Stimulated activated CD4-positive, alpha-beta T cell treated with anti-CD3 and anti-CD28 coated beads, Interleukin-1b, Interleukin-23, amount 100 ng/mL, for 1 hour (primary cell): Measurements from ENCODE around the gene LMOD1.
"Not testable (repeated sequence)": the region's sequence is repeated elsewhere in the genome, so short reads cannot be mapped to it uniquely, and the experiment has no call there.

ENCODE experiments used
- DNase-seq, 2 donors: peaks; one replicate each; pipeline ENCODE4 v3.0.0-alpha.2; 2020; ENCODE audit warnings: low read depth in 2 of 2

LMOD1 gene

DNA sequence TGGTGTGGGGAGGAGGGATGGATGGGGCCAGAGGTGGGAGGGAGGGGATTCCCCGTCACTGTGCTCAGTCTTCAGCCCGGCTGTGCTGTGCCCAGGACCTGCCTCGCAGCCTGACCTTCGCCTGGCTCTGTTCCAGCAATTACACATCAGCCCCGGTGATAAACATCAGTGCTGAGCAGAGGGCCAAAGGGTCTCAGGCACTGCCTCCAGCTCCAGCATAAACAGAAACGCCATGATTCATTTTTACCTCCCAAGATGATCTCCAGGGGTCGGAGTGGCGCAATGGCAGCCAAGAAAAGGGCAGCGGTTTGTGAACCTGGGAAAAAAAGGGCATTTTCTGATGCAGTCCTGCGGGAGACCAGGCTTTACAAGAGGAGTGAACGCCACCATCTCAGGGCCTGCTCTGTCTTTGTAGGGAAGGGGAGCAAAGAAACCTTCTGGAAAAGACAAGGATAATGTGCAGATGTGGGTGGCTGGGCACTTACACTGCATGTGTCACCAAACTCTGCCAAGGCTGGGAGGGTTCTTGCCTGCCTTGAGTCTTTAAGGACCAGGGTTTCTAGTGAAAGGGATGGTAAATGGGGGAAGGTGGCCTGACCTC lies 29.6 kb downstream of the LMOD1 start:
- DNase-seq = no peak

DNA sequence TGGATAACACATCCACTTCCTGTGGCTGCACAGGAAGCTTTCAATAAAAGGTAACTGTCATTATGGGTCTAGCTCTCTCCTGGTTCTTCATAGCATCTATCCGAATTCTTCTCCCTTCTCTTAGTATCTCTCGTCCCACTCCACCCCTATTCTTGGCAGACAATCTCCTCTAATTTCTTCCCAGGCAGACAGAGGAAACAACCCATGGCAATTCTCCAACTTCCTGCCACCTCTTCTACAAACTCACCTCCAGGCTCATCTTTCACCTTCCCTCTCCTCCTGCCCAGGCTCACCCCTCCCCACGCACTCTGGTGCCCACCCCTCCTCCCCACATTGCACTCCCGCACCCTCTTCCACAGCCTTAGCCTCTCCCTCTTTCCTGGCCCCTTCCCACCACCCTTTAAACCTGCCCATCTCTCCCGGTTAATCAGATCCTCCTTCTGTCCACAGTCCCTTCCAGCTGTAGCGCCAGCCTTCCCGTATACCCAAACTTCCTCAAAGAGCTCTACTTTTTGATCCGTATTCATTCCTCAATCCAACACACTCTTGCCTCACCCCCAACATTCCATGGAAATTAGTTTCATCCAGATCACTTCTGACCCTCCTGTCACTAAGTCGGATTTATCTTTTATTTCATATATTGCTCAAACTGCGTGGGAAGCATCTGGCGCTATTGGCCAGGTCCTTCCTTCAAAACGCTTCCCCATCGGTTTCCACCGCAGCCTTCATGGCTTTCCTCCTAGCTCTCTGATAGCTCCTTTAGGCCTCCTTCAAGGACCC lies 31.7 kb downstream of the LMOD1 start:
- no peak for DNase-seq

DNA sequence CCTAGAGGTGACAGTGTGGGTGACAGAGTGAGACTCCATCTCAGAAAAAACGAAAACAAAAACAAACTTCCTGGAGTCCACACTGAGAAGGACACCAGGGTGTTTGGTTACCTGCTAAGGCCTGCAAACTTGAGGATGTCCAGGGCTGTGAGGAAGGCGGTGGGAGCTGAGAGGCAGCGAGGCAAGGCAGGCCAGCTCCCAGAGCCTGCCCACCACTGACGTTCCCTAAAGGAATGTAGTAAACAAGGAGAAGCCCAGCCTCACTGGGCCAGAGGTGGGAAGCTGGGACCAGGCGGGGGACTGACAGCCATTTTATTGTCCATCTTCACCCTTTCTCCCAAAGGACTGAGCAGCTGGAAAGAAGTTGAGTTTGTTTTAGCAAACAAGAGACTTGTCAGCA lies 33.5 kb downstream of the LMOD1 start:
- no peak for DNase-seq

DNA sequence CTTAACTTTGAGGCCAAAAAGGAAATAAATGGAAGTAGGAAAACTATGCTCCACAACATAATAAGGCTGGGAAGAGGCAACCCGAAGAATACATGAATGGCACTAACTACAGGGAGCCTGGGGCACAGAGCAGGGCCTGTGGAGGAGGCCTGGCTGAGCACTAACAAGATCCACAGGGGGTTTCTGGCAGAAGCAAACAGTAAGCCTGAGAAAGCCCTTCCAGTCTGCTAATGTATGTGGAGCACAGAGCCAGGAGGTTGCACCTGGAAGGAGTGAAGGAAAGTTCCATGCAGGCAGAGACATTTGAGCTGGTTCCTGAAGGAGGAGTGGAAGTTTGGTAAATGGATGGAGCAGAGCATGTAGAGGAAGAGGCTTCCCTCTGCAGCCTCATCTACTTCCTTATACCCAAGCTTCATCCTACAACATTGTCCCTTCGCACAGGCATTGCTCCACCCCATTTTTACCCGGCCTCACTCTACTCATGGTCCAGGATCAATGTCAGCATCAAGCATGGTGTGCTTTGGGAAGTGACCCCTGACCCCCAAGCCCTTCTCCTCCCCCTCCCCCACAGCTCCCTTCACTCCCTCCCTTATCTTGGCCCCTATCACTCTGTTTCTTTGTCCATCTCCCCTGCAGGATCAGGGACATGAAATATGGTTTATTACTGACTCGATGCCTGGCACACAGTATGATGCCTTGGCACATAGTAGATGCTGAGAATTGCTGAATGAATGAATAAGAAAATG lies 34.3 kb downstream of the LMOD1 start:
- no peak for DNase-seq

DNA sequence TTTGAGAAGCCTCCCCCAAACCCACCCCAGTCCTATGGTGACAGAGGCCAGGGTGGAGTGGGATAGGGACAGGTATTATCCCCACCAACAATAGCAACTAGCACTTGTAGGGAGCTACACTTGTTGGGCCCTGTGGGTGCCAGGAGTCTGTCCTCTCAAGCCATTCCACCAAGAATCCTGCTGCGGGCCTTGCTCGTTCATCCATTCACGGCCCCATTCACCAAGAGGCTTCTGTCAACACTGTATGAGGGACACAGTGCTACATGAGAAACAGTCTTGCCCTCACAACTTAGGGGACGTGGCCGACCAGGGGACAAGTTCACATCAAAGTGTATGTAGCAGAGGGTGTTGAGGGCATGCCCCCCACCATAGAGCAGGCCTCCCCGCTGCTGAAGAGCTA lies 38.7 kb downstream of the LMOD1 start:
- DNase-seq = no peak

DNA sequence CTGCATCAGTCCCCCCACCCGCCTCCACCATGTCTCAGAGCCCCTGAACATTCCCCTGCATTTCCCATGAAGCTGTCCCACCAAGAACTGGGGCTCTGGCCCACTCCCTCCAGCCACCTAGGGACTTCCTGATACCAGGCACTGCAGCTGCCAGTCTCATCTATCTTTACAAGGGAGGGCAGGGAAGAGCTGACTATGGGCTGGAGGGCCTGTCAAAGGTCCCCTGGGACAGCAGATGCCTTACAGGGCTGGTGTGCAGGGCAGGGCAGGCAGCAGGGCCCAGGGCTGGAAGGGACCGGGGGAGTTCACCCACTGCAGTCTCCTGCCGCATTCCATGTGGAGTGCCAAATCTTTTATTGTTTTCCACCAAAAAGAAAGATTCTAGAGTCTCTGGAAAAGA lies 40.0 kb downstream of the LMOD1 start:
- DNase-seq = no peak

DNA sequence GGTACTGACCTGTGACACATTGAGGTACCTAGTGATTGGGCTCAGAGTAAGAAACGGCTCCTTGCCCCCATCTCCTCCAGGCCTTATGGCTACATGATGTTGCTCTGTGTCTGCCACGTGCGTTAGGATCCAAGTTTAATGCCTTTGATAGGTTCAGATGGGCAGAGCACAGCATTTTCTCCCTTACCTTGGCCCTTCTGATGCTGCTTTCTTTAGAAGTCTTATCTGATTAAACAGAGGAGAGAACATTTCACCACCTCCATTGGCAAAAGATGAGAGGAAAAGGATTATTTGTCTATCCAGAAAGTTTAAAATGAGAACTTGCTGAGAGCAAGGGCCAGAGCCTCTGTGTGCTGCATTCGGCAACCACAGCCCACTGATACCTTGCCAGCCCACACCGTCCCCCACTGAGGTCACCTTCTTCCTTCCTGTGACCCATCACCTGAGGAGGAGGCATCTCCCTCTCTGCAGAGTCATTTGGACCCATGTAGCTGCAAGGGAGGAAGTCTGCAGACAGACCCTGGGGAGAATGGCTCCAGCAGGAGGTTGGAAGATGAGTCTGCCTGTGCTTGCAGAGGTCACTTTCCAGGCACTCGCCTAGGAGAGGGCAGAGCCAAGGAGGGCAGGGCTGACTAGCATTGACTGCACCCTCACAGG lies 41.0 kb downstream of the LMOD1 start:
- DNase-seq = no peak

DNA sequence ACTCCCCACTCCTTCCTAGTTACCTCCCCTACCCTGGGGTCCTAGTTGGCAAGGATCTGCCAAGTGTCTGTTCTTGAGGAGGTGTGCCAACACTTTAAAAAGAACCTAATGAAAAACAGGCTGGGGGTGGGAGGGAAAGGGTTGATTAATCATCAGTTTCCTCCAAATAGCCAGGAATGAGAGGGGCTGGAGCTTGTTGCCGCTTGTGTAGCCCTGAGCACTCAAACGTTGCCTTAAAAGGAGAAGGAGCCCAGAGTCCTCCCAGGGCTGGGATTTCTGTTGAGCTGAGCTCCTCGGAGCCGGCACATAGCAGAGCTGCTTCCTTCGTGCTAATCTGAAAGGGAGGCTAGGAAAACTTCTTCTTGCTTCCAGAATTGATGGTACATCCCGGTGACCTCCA lies 41.8 kb downstream of the LMOD1 start:
- no peak for DNase-seq

DNA sequence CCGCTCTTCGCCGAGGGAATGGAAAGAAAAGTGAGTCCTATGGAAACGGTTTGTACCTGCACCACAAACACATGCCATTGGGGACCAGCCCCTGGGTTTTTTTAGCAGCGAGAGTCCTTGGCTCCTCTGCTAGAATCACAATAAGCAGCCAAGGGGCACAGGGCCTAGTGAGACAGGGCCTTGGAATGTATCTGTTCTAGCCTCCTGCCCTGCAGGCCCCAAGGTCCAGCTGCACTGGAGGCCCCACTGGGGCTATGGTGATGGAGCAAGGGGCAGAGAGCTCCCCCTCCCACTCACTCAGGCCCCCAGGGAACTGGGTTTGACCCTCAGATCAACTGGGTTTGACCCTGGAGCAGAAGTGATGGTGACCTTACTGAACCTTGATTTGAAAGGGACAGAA lies 43.2 kb downstream of the LMOD1 start:
- DNase-seq = no peak

DNA sequence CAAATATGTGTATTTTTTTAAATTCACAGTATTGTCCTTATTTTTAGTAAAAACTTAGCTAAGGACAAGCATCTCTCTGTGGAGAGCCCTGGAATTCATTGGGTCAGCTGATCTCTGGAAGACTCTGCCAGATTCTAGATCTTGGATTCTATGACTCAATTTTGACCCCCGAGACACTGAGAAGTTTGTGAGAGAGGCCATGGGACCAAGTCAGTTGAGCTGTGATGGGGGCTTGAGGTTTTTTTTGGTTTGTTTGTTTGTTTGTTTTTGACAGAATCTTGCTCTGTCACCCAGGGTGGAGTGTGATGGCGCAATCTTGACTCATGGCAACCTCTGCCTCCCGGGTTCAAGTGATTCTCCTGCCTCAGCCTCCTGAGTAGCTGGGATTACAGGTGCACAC lies 44.1 kb downstream of the LMOD1 start:
- no peak for DNase-seq

DNA sequence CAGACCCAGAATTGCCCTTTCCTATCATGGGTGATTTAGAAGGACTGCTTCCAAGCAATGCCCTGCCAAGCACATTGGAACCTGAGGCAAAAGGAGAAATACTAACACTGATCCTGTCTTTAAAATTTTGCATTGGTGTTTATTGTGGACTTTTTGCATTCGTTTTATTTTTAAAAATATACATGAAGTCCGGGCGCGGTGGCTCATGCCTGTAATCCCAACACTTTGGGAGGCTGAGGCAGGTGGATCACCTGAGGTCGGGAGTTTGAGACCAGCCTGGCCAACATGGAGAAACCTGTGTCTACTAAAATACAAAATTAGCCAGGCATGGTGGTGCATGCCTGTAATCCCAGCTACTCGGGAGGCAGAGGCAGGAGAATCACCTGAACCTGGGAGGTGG lies 45.3 kb downstream of the LMOD1 start:
- not testable (repeated sequence) for DNase-seq

DNA sequence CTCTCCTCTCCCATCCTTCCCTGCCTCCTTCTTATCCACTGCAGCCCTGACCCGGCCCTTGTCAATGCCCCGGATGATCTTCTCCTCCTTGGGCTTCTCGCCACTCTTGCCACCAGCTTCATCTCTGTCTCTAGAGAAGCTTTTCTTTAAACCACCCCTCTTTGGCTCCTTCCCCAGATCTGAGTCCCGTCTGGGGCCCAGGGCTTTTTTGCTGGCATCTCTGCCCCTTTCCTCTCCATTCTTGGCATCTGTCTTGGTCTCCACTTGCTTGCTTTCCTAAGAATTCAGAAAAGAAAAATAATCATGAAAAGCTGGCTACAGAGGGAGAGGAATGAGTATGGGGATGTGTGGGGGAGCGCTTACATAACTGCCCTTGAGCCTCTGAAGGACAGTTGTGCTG lies 45.9 kb downstream of the LMOD1 start:
- no peak for DNase-seq

DNA sequence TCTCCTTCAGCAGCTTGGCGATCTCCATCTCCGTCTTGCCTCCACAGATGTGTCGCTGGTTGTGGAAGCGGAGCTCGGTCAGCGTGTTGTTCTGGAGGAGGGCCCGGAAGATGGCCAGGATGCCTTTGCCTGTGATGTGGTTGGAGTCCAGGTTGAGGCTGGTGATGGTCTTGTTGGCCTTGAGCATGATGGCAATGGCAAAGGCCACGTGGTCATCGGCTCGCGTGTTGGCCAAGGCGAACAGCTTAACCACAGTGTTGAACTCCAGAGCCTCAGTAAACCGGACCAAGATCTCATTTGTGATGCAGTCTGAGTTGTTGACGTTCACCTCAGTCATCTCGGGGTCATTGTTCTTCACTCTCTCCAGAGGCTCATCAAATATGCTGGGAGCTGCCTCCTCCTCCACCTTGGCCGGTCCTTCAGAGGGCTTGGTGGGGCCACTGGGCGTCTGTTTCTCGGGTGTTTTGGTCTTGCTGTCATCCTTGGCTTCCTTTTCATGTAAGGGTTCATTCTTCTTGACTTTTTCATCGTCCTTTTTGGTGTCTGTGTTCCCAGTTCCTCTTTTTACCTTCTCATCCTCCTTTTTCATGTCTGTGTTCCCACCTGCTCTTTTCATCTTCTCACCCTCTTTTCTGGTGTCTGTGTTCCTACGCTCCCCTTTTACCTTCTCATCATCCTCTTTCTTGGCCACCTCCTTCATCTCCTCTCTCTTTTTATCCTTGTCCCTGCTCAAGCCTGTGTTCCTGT lies 46.5 kb downstream of the LMOD1 start:
- DNase-seq = no peak

DNA sequence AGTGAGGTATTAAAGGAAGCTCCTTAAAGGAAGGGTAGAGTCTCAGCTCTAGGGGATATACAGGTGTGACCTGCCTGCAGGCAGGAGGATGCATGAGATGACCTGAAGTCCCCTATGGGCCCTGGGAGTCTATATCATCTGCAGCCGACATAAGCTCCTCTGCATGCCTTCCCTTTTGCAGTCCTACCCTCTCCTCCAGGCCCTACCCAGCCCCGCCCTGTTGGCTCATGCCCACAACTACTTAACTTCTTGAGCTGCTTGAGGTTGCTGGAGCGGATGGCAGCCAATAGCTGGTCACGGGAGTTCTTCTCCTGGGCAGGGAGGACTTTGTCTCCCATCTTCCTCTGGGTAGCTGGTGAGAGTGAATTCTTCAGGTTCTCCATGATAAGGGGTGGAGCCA lies 47.4 kb downstream of the LMOD1 start:
- DNase-seq = no peak

DNA sequence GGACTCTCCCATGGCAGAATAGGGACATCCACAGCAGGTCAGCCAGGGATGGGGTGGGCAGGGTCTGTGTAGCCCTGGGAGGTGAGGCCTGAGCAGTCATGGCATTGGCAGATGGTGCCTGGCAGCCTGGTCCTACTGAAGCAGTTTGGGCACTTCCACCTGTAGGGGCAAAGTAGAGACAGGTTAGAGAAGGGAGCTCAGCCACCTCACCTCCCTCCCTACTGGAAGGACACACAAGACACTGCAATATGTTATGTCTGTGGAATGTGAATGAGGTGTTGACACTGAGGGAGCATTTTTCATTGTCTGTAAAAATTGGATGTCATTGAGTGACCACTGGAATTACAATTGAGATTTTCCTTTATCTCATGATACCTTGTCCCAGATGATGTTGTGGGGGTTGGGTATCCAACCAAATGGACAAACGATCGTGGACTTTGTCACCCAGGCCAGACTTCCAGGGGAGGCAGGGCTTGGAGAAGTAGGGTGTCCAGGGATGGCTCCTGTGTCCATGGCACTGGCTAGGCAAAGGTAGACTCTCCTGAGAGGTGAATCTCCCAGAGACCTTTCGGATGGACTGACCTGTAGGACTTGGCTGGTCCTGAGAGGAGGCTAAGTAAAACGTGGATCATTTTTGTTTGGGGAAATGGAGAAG lies 48.0 kb downstream of the LMOD1 start:
- no peak for DNase-seq

DNA sequence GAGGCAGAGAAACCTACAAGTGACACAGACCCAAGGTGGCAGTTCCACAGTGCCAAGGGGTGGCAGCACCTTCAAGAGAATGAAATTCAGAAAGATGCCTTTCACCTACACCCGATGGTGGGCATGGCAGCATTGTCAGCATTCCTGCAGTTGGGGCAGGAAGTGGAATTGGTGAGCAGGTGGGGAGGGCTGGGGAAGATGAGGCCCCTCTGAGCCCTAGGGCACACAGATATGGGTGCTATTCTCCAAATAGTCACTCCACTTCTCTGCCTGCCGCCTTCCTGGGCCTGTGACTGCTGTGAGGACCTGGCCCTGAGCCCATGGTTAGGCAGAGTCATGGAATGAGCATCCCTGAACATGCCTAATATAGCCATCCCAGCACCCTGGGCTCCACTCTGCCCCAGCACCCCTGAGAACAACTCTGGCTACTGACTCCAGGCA lies 49.4 kb downstream of the LMOD1 start:
- DNase-seq = no peak

DNA sequence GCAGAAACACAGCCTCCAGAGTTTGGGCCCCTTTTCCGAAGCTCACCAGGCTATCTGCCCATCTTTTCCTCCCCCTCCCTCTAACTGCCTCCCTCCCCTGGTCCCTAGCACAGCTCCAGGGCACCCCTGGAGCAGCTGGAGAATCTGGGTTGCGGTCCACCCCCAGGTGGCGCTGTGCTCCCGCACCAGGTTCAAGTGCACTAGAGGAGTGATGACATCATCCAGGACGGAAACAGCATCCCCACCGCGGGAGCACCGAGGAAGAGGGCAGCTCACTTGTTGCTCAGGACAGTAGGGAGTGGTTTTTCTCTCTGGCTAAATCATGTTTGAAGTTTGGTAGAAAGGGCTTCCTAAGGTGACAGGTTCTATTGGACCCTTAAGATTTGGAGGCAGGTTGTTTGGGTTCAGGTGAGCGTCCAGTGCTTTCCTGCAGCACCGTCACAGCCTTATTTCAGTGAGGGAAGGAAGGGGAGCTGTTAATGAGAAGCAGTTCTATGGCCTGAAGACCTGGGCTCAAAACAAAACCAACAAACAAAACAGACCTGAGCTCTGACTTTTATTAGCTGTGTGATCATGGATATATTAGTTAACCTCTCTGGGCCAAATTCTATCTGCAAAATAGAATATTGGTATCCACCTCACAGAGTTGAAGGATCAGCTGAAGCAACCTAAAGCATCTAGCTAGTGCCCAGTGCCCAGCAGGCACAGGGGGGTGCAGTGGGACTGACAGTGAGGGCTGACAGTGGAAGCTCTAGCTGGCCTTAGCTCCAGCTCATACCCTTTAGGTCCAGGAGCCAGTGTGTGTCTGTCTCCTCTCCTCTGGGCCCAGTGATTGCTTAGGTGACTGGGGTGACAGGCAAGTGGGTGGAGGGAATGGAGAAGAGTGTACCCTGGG lies 50.2 kb downstream of the LMOD1 start:
- DNase-seq = peak; percentile 57

DNA sequence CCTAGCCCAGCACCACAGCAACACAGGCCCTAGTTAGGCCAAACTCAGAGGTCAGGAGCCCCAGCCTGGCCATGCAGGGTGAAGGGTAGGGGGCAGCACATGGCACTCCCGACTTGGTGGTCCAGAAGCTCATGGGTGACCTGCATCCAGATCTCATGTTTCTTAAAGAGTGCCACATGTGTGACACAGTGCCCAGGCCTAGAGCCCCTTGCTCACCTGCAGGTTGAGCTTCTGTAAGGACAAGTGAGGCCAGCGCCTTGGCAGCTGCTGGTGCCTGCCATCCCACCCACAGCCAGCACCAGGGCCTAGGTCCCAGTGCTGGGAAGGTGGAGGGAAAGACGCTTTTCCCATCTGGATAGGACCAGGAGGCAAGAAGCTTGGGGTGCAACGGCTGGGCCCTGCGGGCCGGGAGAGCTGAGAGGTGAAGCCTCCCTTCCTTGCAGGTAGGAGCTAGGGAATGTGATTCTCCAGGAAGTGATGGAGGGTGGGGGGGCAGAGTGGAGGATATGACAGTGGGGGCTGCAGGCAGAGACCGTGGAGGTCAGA lies 51.2 kb downstream of the LMOD1 start:
- DNase-seq = no peak

DNA sequence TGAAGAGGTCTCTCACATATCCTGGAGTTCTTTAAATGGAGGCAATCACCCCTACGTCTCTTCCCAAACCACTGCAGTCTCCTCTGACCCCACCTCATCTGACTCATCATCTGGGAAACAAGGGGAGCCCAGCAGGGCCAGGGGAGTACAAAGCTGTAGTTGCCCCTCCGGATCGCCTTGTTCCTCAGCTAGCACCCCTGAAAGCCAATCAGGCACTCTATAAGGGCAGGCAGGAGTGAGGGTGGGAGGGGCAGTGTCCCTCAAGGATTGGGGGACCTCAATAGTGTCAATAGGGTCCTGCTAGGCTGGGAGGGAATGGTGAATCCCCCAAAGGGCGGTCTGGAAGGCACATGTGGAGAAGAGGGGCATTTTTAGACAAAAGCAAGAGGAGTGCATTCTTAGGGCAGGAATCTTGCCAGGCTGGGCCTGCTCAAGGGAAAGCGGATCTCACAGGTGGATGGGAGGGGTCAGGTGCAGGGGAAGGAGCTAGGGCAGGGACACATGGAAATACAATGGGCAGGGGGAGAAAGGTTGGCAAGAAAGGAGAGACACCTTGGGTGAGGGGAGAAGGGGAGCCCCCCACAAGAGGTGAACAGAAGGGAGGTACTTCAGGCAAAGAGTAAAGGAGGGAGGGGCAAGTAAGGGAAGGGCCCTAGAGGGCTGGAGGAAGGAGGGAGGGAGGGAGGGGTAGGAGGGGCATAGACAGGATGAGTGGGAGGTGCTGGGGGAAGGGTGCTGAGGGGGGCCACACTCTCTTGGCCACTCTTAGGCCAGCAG lies 51.8 kb downstream of the LMOD1 start:
- no peak for DNase-seq
